ENCODE results near the gene S100PBP. TPM values are rescaled to one million over a fixed set of nuclear protein-coding genes. Genes with fewer than 3 reads are reported as not detected.
"Not testable (repeated sequence)": the region's sequence is repeated elsewhere in the genome, so short reads cannot be mapped to it uniquely, and the experiment has no call there.

The S100PBP gene
- polyA plus RNA-seq, 3 donors = 31.7 to 46.5 (median 37.2) TPM

GRCh38 chr1:32903991-32904785 is 86.7 kb downstream of the S100PBP start:
- no peak for DNase-seq (ENCODE audit: extremely low read depth in 1 of 11, low read depth in 9 of 11, low spot score in 4 of 11)

GRCh38 chr1:32904797-32905196 is 87.3 kb downstream of the S100PBP start:
- DNase-seq (ENCODE audit: extremely low read depth in 1 of 11, low read depth in 9 of 11, low spot score in 4 of 11) = no peak

GRCh38 chr1:32905588-32905987 is 88.1 kb downstream of the S100PBP start:
- DNase-seq (ENCODE audit: extremely low read depth in 1 of 11, low read depth in 9 of 11, low spot score in 4 of 11) = not testable (repeated sequence)

GRCh38 chr1:32906654-32907053 is 89.2 kb downstream of the S100PBP start:
- DNase-seq (ENCODE audit: extremely low read depth in 1 of 11, low read depth in 9 of 11, low spot score in 4 of 11) = no peak

GRCh38 chr1:32907435-32907834 is 90.0 kb downstream of the S100PBP start:
- peak in 2 of 11 donors; percentile 26 to 46 for DNase-seq (ENCODE audit: extremely low read depth in 1 of 11, low read depth in 9 of 11, low spot score in 4 of 11)

Other genes starting within 250 kb of the S100PBP start
- gene ZBTB8OS, start 167.1 kb upstream of the S100PBP start, polyA plus RNA-seq (ENCODE audit: insufficient read length in 3 of 3) = 10 to 100 TPM; 34.8 to 40.4 (median 39.3) TPM
- gene RBBP4, start 166.4 kb upstream of the S100PBP start, polyA plus RNA-seq (ENCODE audit: insufficient read length in 3 of 3) = 100 to 1,000 TPM; 290 to 367 (median 336) TPM
- gene SYNC, start 114.9 kb upstream of the S100PBP start, polyA plus RNA-seq (ENCODE audit: insufficient read length in 3 of 3) = 1 to 10 TPM; 1.3 to 2.0 (median 1.8) TPM
- 10 to 100 TPM; 57.3 to 68.0 (median 60.2) TPM for gene YARS1, start 295 bp upstream of the S100PBP start, polyA plus RNA-seq (ENCODE audit: insufficient read length in 3 of 3)
- 10 to 100 TPM; 46.5 to 56.8 (median 56.2) TPM for gene FNDC5, start 53.3 kb downstream of the S100PBP start, polyA plus RNA-seq (ENCODE audit: insufficient read length in 3 of 3)
- gene HPCA, start 68.8 kb downstream of the S100PBP start, polyA plus RNA-seq (ENCODE audit: insufficient read length in 3 of 3) = under 1 TPM; 0.31 to 0.95 (median 0.71) TPM
- gene TMEM54, start 83.7 kb downstream of the S100PBP start, polyA plus RNA-seq (ENCODE audit: insufficient read length in 3 of 3) = 1 to 10 TPM; 6.1 to 7.9 (median 7.7) TPM
- 10 to 100 TPM; 16.6 to 17.4 (median 16.7) TPM for gene RNF19B, start 147.2 kb downstream of the S100PBP start, polyA plus RNA-seq (ENCODE audit: insufficient read length in 3 of 3)
- gene AK2, start 219.2 kb downstream of the S100PBP start, polyA plus RNA-seq (ENCODE audit: insufficient read length in 3 of 3) = 100 to 1,000 TPM; 199 to 254 (median 217) TPM